ENCODE measurements around the gene MMP28.

- no peak for TF ChIP-seq CTCF (IDR thresholded peaks at IDR 0.05; ENCODE audit: insufficient read depth, low read length, poor library complexity, severe bottlenecking)
- no peak for TF ChIP-seq EZH2phosphoT487 (conservative IDR thresholded peaks at IDR 0.05; ENCODE audit: low read length)
Measured at GRCh38 chr17:35796942-35797341, 1.5 kb upstream of the MMP28 start.
